Measurements from ENCODE around the gene PON1.

The PON1 gene

GRCh38 chr7:95261895-95262415, 62.4 kb downstream of the PON1 start:
- TF ChIP-seq ARNTL (CRISPR knock-in tag; IDR thresholded peaks at IDR 0.05; ENCODE audit: borderline replicate concordance, low read depth) (no peak), ZFP3 (CRISPR knock-in tag; IDR thresholded peaks at IDR 0.05) (no peak), ISL1 (CRISPR knock-in tag; IDR thresholded peaks at IDR 0.05) (no peak), TOX (CRISPR knock-in tag; IDR thresholded peaks at IDR 0.05; ENCODE audit: borderline replicate concordance) (no peak), RARB (CRISPR knock-in tag; IDR thresholded peaks at IDR 0.05) (no peak), PPARA (CRISPR knock-in tag; IDR thresholded peaks at IDR 0.05; ENCODE audit: borderline replicate concordance) (no peak), ZFP30 (CRISPR knock-in tag; IDR thresholded peaks at IDR 0.05) (no peak), ZC3H10 (CRISPR knock-in tag; IDR thresholded peaks at IDR 0.05) (no peak), ZNF70 (CRISPR knock-in tag; IDR thresholded peaks at IDR 0.05) (no peak), TSHZ2 (CRISPR knock-in tag; IDR thresholded peaks at IDR 0.05) (no peak), BACH2 (CRISPR knock-in tag; IDR thresholded peaks at IDR 0.05; ENCODE audit: borderline replicate concordance) (no peak), TCF4 (CRISPR knock-in tag; IDR thresholded peaks at IDR 0.05; ENCODE audit: borderline replicate concordance) (no peak), ZNF565 (CRISPR knock-in tag; conservative IDR thresholded peaks at IDR 0.05; ENCODE audit: low read depth) (no peak), ZNF8 (CRISPR knock-in tag; IDR thresholded peaks at IDR 0.05) (no peak)
- TF ChIP-seq, protein P1, sequence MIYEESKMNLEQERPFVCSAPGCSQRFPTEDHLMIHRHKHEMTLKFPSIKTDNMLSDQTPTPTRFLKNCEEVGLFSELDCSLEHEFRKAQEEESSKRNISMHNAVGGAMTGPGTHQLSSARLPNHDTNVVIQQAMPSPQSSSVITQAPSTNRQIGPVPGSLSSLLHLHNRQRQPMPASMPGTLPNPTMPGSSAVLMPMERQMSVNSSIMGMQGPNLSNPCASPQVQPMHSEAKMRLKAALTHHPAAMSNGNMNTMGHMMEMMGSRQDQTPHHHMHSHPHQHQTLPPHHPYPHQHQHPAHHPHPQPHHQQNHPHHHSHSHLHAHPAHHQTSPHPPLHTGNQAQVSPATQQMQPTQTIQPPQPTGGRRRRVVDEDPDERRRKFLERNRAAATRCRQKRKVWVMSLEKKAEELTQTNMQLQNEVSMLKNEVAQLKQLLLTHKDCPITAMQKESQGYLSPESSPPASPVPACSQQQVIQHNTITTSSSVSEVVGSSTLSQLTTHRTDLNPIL (CRISPR knock-in tag; IDR thresholded peaks at IDR 0.05; ENCODE audit: low read depth), result no peak
- TF ChIP-seq, protein P2, sequence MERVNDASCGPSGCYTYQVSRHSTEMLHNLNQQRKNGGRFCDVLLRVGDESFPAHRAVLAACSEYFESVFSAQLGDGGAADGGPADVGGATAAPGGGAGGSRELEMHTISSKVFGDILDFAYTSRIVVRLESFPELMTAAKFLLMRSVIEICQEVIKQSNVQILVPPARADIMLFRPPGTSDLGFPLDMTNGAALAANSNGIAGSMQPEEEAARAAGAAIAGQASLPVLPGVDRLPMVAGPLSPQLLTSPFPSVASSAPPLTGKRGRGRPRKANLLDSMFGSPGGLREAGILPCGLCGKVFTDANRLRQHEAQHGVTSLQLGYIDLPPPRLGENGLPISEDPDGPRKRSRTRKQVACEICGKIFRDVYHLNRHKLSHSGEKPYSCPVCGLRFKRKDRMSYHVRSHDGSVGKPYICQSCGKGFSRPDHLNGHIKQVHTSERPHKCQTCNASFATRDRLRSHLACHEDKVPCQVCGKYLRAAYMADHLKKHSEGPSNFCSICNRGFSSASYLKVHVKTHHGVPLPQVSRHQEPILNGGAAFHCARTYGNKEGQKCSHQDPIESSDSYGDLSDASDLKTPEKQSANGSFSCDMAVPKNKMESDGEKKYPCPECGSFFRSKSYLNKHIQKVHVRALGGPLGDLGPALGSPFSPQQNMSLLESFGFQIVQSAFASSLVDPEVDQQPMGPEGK (CRISPR knock-in tag; IDR thresholded peaks at IDR 0.05; ENCODE audit: borderline replicate concordance), result no peak
- no peak for ATAC-seq

- TF ChIP-seq RARB (CRISPR knock-in tag; IDR thresholded peaks at IDR 0.05), result no peak
- no peak for TF ChIP-seq CSDC2 (CRISPR knock-in tag; IDR thresholded peaks at IDR 0.05)
- no peak for TF ChIP-seq ZFP3 (CRISPR knock-in tag; IDR thresholded peaks at IDR 0.05)
- no peak for TF ChIP-seq TCF4 (CRISPR knock-in tag; IDR thresholded peaks at IDR 0.05; ENCODE audit: borderline replicate concordance)
- ATAC-seq, result no peak
Measured at GRCh38 chr7:95255691-95256090, 68.6 kb downstream of the PON1 start.

DNA sequence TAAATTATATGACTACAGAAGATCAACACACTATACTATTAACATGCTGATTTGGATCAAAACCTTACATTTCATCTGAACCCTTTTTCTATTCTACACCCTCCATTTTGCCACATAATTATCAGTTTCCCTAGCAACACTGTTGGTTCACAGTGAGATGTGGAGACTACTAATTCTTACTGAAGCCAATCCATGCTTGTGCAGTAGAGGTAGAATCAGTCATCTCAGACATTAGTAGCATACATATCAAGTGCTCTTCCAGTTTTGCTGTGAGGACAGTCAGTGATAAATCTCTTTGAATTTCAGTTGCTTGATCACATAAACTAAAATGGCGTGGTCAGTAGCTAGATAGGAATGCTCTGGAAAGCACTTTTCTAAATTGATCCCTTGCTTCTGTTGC, 70.3 kb downstream of the PON1 start:
- ATAC-seq, result no peak
- TF ChIP-seq RARB (CRISPR knock-in tag; IDR thresholded peaks at IDR 0.05) (no peak), ZNF70 (CRISPR knock-in tag; IDR thresholded peaks at IDR 0.05) (no peak), ZNF565 (CRISPR knock-in tag; conservative IDR thresholded peaks at IDR 0.05; ENCODE audit: low read depth) (no peak), ARNTL (CRISPR knock-in tag; IDR thresholded peaks at IDR 0.05; ENCODE audit: borderline replicate concordance, low read depth) (no peak), OSR1 (CRISPR knock-in tag; IDR thresholded peaks at IDR 0.05) (no peak), TSHZ2 (CRISPR knock-in tag; IDR thresholded peaks at IDR 0.05) (no peak)
- TF ChIP-seq, protein P1 (CRISPR knock-in tag; IDR thresholded peaks at IDR 0.05; ENCODE audit: low read depth), result no peak

Measured in SK-N-SH treated with all-trans-retinoic acid at 6 μM for 48 hours (cell line).